GM10266 (cell line): ENCODE measurements around the gene RASL11B.

Experiments
- DNase-seq: peaks from one replicate; pipeline ENCODE4 v3.0.0; 2012; ENCODE audit errors: extremely low spot score
- TF ChIP-seq, protein P1 (sequence below): IDR thresholded peaks from 2 replicates; pipeline ENCODE4 v1.5.1; 2012; ENCODE audit warnings: mild to moderate bottlenecking, low read depth; ENCODE audit not compliant: control insufficient read depth, insufficient read depth; ENCODE audit errors: missing control alignments

RASL11B gene

DNA sequence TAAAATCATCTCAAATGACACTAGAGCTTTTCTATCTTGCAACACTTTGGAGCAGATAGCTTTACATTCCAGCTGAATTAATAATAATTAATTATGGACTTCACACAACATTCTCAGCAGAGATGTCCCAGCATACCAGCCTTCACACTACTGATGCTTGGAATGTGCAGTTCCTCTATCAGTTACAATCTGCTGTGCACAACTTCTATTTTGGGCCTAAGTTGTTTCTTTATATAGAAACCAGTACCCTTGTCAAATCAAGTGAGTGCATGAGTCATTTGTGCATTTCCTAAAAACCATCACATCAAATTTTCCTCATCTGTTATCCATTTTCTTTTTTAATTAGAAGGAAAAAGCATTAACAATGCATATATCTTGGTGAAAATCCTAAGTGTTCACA, 8.8 kb upstream of the RASL11B start:
- TF ChIP-seq, protein P1, sequence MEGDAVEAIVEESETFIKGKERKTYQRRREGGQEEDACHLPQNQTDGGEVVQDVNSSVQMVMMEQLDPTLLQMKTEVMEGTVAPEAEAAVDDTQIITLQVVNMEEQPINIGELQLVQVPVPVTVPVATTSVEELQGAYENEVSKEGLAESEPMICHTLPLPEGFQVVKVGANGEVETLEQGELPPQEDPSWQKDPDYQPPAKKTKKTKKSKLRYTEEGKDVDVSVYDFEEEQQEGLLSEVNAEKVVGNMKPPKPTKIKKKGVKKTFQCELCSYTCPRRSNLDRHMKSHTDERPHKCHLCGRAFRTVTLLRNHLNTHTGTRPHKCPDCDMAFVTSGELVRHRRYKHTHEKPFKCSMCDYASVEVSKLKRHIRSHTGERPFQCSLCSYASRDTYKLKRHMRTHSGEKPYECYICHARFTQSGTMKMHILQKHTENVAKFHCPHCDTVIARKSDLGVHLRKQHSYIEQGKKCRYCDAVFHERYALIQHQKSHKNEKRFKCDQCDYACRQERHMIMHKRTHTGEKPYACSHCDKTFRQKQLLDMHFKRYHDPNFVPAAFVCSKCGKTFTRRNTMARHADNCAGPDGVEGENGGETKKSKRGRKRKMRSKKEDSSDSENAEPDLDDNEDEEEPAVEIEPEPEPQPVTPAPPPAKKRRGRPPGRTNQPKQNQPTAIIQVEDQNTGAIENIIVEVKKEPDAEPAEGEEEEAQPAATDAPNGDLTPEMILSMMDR = no peak
- DNase-seq = no peak

DNA sequence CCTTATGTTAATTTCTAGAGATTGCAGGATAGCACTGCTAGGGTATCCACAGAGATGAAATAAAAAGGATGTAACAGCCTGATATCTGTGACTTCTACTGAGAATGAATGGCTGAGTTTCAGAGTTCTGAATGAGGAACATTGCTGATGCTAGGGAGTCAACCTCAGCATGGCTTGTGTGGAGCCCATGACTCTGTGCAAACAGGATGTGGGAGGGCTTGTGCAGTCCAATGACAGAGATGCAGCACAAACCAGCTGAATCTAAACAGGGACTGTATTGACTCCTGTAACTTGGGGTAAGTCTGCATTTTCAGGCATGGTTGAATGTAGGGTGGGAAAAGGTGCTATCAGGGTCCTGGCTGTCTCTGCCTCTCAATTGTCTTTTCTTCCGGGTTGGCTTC, 5.3 kb upstream of the RASL11B start:
- TF ChIP-seq, protein P1 = no peak
- DNase-seq = no peak

DNA sequence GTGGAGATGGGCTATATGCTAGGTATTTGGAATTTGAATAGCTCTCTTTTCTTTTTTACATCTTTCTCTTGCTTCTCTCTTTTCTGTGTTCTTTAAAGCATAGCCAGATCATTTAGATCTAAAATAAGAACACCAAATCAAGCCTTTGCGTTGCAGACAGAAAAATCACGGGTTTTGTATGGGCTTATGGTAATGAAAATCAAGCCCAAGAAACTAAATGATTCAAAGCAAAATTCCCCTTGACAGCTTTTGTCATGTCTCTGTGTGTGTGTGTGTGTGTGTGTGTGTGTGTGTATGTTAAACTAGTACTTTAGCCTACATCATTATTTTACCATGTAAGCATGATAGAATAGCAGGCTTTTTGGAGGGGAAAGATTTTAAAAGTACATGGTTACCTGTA, 1.8 kb upstream of the RASL11B start:
- DNase-seq = no peak
- TF ChIP-seq, protein P1 = no peak

DNA sequence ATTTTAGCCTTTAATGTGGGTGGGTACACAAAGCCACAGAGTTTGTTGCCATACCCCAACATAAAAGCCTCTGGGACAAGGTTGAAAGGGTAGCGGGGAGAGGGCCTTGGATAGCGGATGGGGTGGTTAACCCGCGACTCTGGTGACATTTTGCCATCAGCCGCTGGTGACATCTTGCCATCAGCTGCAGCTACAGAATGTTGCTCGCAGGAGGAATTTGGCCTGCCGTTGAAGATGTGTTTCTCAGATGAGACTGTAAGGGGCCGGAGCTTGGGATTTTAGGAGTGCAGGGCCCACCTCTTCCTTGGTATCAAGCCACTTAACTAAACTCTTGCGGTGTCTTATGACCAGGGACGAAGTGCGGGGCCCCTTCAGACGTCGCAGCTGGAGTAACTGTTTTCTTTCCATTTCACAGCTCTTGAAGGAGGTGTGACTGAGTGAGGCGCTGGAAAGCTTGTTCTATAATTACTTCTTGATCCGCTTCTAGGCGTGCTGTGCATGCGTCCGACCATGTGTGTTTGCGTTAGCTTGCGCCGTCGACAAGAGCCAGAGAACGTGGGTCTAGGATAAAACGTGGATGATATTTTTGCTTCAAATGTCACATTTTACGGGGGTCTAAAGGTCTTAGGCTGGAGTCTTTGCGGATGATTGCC, 820 bp upstream of the RASL11B start:
- DNase-seq = no peak
- TF ChIP-seq, protein P1 = no peak

- no peak for DNase-seq
- TF ChIP-seq, protein P1 = no peak
These were observed 583 bp downstream of the RASL11B start for GRCh38 chr4:52862639-52863161.

- no peak for DNase-seq
These were observed 1.2 kb downstream of the RASL11B start for GRCh38 chr4:52863324-52863723.

DNA sequence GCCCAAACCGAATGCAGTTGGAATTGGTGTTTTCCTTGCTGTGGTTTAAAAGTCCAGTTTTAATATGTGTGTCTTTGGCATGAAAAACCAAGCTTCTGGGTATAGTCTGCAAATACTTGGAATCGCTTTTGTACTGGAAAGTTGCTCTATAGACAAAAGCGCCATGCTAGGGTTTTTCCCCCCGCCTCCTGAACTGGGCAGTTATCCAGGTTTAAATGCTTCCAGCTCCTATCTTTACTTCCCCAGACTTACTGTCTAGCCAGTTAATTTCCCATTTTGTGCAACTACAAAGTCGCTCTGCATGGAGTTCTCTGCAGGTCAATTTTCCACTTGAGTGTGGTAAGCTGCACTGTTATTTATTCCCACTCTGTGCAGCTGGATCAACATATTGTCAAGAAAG, 2.7 kb downstream of the RASL11B start:
- DNase-seq = no peak
- TF ChIP-seq, protein P1 = no peak

More at GRCh38 chr4:52863324-52863723, 1.2 kb downstream of the RASL11B start:
- TF ChIP-seq, protein P1 = no peak
